ENCODE results near the gene HSP90AB1. TPM values are rescaled to one million over a fixed set of nuclear protein-coding genes. Genes with fewer than 3 reads are reported as not detected.
A peak's percentile ranks its signal among the peaks of the same experiment; 100 is the strongest.

Gene HSP90AB1
- total RNA-seq = 100 to 1,000 TPM; 356 to 729 (median 499) TPM

- H3K9me3 ChIP-seq = no peaks in the 10 kb centered on the region
- DNase-seq (ENCODE audit: extremely low spot score) = peak; percentile 99
- H3K4me1 ChIP-seq = peaks cover 27 to 48% (median 42%) of the 10 kb centered on the region in 4 donors
- TF ChIP-seq EP300 (IDR thresholded peaks at IDR 0.05) (no peak), POLR2AphosphoS5 (IDR thresholded peaks at IDR 0.05) (peak; percentile 98 to 100), POLR2A (IDR thresholded peaks at IDR 0.05; ENCODE audit: low read depth) (peak; percentile 99)
- TF ChIP-seq, protein P1, sequence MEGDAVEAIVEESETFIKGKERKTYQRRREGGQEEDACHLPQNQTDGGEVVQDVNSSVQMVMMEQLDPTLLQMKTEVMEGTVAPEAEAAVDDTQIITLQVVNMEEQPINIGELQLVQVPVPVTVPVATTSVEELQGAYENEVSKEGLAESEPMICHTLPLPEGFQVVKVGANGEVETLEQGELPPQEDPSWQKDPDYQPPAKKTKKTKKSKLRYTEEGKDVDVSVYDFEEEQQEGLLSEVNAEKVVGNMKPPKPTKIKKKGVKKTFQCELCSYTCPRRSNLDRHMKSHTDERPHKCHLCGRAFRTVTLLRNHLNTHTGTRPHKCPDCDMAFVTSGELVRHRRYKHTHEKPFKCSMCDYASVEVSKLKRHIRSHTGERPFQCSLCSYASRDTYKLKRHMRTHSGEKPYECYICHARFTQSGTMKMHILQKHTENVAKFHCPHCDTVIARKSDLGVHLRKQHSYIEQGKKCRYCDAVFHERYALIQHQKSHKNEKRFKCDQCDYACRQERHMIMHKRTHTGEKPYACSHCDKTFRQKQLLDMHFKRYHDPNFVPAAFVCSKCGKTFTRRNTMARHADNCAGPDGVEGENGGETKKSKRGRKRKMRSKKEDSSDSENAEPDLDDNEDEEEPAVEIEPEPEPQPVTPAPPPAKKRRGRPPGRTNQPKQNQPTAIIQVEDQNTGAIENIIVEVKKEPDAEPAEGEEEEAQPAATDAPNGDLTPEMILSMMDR (IDR thresholded peaks at IDR 0.05) = no peak
- H3K27ac ChIP-seq (replicated peaks in 1 of 4) = peak within 1 kb of the TSS; percentile 95 to 99 (median 98)
- H3K36me3 ChIP-seq = peaks cover 30 to 36% (median 34%) of the 10 kb centered on the region in 4 donors
- WGBS = 1% methylated on average over 30 of the region's 34 CpGs
- intact Hi-C loops (cut with DNase I) = no loop called here
- no peaks in the 10 kb centered on the region for H3K27me3 ChIP-seq
- peak within 1 kb of the TSS; percentile 73 to 100 (median 94) for H3K4me3 ChIP-seq
These were observed at the start of gene HSP90AB1 for GRCh38 chr6:44246663-44247337. HSP90AB1 (plus strand) TSS chr6:44247101; CDS start chr6:44248630, 1,529 bp downstream.

GRCh38 chr6:44198684-44199083 lies 48.2 kb upstream of the HSP90AB1 start:
- intact Hi-C loops (cut with DNase I) = no loop called here
- H3K4me3 ChIP-seq = no peak overlapping the region
- no peaks in the 10 kb centered on the region for H3K36me3 ChIP-seq
- H3K27ac ChIP-seq (replicated peaks in 1 of 4) = no peak overlapping the region
- H3K27me3 ChIP-seq = no peaks in the 10 kb centered on the region
- 81% methylated on average over 3 of the region's 3 CpGs for WGBS
- DNase-seq (ENCODE audit: extremely low spot score) = no peak
- H3K9me3 ChIP-seq = no peaks in the 10 kb centered on the region
- TF ChIP-seq, protein P1 (IDR thresholded peaks at IDR 0.05) = no peak
- no peak for TF ChIP-seq POLR2AphosphoS5 (IDR thresholded peaks at IDR 0.05)
- TF ChIP-seq POLR2A (IDR thresholded peaks at IDR 0.05; ENCODE audit: low read depth) = no peak
- H3K4me1 ChIP-seq = peaks cover 0 to 18% (median 3%) of the 10 kb centered on the region in 4 donors

GRCh38 chr6:44199883-44200282 lies 47.0 kb upstream of the HSP90AB1 start:
- WGBS = 98% methylated on average over 4 of the region's 4 CpGs
- TF ChIP-seq EP300 (IDR thresholded peaks at IDR 0.05) (no peak), POLR2A (IDR thresholded peaks at IDR 0.05; ENCODE audit: low read depth) (no peak), POLR2AphosphoS5 (IDR thresholded peaks at IDR 0.05) (no peak)
- TF ChIP-seq, protein P1 (IDR thresholded peaks at IDR 0.05) = no peak
- H3K27ac ChIP-seq (replicated peaks in 1 of 4) = no peak overlapping the region

DNA sequence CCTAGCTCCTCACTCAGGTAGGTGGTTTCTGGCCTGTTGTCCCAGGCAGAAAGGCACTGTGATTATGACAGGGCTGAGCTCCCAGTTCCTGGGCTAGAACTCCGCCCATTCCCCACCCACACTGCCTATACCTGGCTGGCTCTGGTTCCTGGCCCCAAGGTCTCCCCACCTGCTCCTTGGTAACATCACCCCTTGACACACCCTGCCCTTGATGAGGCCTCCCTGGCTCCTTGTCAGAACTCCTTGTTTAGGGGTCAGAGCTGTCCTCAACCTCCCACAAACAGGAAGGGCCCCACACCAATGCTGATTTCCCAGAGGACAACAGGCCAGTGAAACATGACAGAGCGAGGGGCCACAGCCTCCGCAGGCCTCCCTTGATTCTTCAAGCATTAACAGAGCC lies 45.7 kb upstream of the HSP90AB1 start:
- H3K27me3 ChIP-seq = no peaks in the 10 kb centered on the region
- no peak for TF ChIP-seq POLR2A (IDR thresholded peaks at IDR 0.05; ENCODE audit: low read depth)
- TF ChIP-seq POLR2AphosphoS5 (IDR thresholded peaks at IDR 0.05) = no peak
- TF ChIP-seq, protein P1 (IDR thresholded peaks at IDR 0.05) = no peak
- TF ChIP-seq EP300 (IDR thresholded peaks at IDR 0.05) = no peak
- peaks cover 0 to 18% (median 3%) of the 10 kb centered on the region in 4 donors for H3K4me1 ChIP-seq
- H3K27ac ChIP-seq (replicated peaks in 1 of 4) = peak overlapping the region in 1 of 4 donors; percentile 38
- no peaks in the 10 kb centered on the region for H3K36me3 ChIP-seq
- no peak for DNase-seq (ENCODE audit: extremely low spot score)
- H3K9me3 ChIP-seq = no peaks in the 10 kb centered on the region
- 79% methylated on average over 3 of the region's 3 CpGs for WGBS
- no peak overlapping the region for H3K4me3 ChIP-seq
- intact Hi-C loops (cut with DNase I) = no loop called here

More at GRCh38 chr6:44199883-44200282, 47.0 kb upstream of the HSP90AB1 start:
- intact Hi-C loops (cut with DNase I) = no loop called here
- Histone ChIP-seq H3K36me3 (no peaks in the 10 kb centered on the region), H3K4me1 (peaks cover 0 to 18% (median 3%) of the 10 kb centered on the region in 4 donors), H3K4me3 (no peak overlapping the region), H3K27me3 (no peaks in the 10 kb centered on the region), H3K9me3 (no peaks in the 10 kb centered on the region)
- no peak for DNase-seq (ENCODE audit: extremely low spot score)

All from esophagus muscularis mucosa (tissue), 4 donors.